ENCODE measurements around the gene CISTR.

DNA sequence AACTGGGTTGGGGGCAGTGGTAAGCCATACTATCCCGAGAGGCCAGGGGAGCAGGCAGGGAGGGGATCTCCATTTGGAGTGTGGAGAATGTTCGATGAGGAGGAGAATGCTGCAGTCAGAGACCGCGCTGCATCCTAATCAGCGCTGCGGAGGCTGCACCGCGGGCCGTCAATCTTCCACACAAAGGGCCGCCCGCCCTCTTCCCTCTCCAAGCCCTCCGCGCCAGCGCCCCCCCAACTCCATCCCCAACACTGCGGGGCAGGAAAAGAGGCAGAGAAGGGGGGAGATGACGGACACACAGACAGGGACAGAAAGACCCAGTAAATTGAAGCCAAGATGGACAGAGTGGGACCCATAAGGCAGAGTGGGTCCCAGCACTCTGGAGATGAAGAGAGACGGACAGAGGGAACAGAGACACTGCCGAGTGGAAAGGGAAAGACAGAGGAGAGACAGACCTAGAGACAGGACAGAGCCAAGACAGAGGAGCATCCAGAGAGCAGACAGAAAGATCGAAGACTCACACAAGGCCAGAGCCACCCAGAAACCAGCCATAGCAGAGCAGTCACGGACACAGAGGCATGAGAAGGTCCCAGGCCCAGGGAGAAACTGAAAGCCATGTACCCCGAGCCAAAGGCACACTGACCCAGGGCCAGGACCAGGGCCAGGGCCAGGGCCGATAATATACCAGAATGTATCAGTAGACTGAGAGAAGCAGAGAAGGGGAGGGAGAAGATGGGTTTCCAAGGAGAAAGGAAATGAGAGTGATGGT, 3.5 kb downstream of the CISTR start:
- TF ChIP-seq, protein P1, sequence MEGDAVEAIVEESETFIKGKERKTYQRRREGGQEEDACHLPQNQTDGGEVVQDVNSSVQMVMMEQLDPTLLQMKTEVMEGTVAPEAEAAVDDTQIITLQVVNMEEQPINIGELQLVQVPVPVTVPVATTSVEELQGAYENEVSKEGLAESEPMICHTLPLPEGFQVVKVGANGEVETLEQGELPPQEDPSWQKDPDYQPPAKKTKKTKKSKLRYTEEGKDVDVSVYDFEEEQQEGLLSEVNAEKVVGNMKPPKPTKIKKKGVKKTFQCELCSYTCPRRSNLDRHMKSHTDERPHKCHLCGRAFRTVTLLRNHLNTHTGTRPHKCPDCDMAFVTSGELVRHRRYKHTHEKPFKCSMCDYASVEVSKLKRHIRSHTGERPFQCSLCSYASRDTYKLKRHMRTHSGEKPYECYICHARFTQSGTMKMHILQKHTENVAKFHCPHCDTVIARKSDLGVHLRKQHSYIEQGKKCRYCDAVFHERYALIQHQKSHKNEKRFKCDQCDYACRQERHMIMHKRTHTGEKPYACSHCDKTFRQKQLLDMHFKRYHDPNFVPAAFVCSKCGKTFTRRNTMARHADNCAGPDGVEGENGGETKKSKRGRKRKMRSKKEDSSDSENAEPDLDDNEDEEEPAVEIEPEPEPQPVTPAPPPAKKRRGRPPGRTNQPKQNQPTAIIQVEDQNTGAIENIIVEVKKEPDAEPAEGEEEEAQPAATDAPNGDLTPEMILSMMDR (conservative IDR thresholded peaks at IDR 0.05 in 1 of 2, IDR thresholded peaks at IDR 0.05 in 1 of 2; ENCODE audit: extremely low read depth in 1 of 2, insufficient read depth in 1 of 2, low read depth in 1 of 2, low read length in 2 of 2), result no peak
- no peak for TF ChIP-seq EZH2 (IDR thresholded peaks at IDR 0.05; ENCODE audit: borderline replicate concordance, low read length)

Measured in mammary epithelial cell (primary cell).